Measurements from ENCODE around the gene FOXL2NB.

FOXL2NB gene

DNA sequence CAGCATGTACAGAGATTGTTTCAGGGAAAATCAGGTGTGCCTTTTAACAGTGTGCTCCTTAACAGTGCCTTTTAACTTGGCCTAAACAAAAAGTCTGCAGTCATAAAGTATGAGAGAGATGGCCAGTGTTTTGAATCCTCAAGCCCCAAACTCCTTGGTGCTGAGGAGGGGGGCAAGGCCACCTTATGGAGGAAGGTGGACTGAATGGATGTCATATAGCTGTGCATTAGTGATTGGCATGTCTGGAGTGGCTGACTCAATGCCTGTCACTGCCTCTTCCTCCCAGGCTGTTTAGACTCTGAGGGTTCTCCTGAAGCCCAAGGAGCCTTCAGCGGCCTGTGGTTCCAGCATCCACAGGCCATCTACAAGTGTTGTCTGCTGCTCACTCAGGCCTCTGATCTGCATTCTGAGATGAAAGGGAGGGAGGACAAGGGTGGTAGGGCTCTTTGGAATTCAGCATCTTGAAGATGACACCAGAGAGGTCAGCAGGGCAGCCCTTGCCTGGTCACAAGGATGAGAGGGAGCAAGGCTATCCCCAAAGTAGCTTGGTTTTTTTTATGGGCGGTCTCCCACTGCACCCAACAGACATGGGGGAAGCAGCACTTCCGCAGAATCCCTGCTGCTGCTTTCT, 1.5 kb downstream of the FOXL2NB start:
- H3K27me3 ChIP-seq (ENCODE audit: insufficient read depth, low read length), result peaks cover 90% of the 10 kb centered on the region

DNA sequence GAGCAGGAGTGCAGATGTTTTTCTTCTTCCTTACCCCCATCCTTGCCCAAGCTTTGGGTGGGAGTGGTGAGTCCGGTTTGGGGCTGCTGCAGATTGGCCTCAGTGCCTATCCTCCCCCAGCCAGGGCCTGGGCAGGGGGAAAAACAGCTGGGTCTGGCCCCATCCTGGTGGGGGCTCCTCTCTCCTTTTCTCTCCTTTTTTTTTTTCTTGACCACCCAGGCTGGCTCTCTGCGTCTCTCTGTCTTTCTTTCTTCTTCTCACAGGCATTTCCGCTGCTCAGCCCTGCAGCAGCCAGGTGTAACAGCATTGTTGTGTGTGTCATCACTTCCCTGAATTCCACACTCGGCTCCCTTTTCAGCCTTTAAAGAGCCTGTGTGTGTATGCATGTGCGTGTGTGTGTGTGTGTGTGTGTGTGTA, 2.0 kb downstream of the FOXL2NB start:
- Histone ChIP-seq H3K4me1 (ENCODE audit: control insufficient read depth, insufficient read depth, low read length, unreplicated experiment) (no peaks in the 10 kb centered on the region), H3K27ac (ENCODE audit: low read depth, low read length) (no peak overlapping the region), H3K27me3 (ENCODE audit: insufficient read depth, low read length) (peaks cover 89% of the 10 kb centered on the region), H3K36me3 (ENCODE audit: insufficient read depth, low read length) (no peaks in the 10 kb centered on the region), H2AFZ (ENCODE audit: low read length, unreplicated experiment) (no peak overlapping the region), H3K79me2 (ENCODE audit: control insufficient read depth, insufficient read depth, low read length, unreplicated experiment) (no peaks in the 10 kb centered on the region), H3K4me3 (ENCODE audit: low read depth, low read length) (no peak overlapping the region)

More for the DNA sequence above, 1.5 kb downstream of the FOXL2NB start:
- Histone ChIP-seq H3K4me3 (ENCODE audit: low read depth, low read length) (no peak overlapping the region), H3K27ac (ENCODE audit: low read depth, low read length) (no peak overlapping the region), H3K36me3 (ENCODE audit: insufficient read depth, low read length) (no peaks in the 10 kb centered on the region), H3K79me2 (ENCODE audit: control insufficient read depth, insufficient read depth, low read length, unreplicated experiment) (no peaks in the 10 kb centered on the region), H2AFZ (ENCODE audit: low read length, unreplicated experiment) (no peak overlapping the region), H3K4me1 (ENCODE audit: control insufficient read depth, insufficient read depth, low read length, unreplicated experiment) (no peaks in the 10 kb centered on the region)

DNA sequence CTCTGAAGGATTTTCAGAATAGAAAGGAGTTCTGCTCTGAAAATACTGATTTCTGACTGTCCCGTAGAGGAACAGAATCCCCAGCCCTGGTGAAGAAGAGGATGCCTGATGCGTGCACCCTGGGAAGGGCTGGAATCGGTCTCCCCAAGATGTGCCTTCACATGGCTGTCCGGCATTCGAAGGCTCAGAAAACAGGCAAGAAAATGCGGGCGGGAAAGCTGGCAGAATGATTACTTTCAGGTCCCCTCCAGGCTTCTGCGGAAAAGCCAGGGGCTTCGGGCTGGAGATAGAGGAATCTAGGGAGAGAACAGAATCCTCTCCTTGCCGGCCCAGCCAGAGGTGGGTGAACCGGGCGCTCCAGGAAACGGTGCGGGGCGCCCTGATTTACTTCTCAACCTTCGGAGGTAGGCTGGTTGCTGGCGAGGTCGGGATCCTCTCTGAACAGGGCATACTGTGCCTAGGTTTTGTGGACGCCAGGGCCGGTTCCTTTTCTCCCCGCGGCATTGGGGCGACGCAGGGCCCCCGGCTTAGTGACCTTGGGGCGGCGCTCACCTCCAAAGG, 2.5 kb downstream of the FOXL2NB start:
- H3K4me3 ChIP-seq (ENCODE audit: low read depth, low read length), result peak overlapping the region; percentile 65
- no peak overlapping the region for H2AFZ ChIP-seq (ENCODE audit: low read length, unreplicated experiment)
- H3K79me2 ChIP-seq (ENCODE audit: control insufficient read depth, insufficient read depth, low read length, unreplicated experiment), result no peaks in the 10 kb centered on the region
- H3K36me3 ChIP-seq (ENCODE audit: insufficient read depth, low read length), result no peaks in the 10 kb centered on the region
- no peak overlapping the region for H3K27ac ChIP-seq (ENCODE audit: low read depth, low read length)
- H3K4me1 ChIP-seq (ENCODE audit: control insufficient read depth, insufficient read depth, low read length, unreplicated experiment), result no peaks in the 10 kb centered on the region
- H3K27me3 ChIP-seq (ENCODE audit: insufficient read depth, low read length), result peaks cover 89% of the 10 kb centered on the region

DNA sequence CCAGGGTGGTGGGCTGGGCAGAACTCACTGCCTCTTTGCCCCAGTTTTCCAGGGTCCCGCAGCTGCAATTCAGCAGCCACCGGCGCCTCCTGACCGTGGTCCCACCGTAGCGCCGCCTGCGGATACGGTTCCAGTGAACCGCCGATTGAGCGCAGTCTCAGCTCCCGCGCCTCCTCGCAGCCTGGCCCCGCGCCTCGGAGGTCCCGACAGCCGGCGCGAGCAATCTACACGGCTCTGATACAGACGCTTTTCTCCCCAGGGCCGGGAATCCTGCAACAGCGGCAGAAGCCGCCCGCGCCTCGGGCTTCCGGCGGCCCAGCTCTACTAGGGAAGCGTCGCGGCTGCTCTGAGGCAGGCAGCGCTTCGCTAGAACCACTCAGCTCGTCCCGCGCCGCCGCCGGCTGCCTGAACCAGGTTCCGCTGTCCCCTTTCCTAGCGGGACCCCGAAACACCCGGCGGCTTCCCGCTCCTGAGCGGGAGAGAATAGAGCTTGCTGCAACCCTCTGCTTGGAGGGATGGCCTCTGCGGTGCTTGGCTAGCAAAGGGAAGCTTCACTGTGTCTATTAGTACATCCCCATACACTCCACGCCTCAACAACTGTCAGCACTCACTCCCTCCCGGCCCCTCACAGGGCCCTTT, 3.1 kb downstream of the FOXL2NB start:
- Histone ChIP-seq H3K27ac (ENCODE audit: low read depth, low read length) (no peak overlapping the region), H3K4me3 (ENCODE audit: low read depth, low read length) (peak overlapping the region; percentile 65), H3K27me3 (ENCODE audit: insufficient read depth, low read length) (peaks cover 89% of the 10 kb centered on the region), H3K36me3 (ENCODE audit: insufficient read depth, low read length) (no peaks in the 10 kb centered on the region), H2AFZ (ENCODE audit: low read length, unreplicated experiment) (no peak overlapping the region), H3K4me1 (ENCODE audit: control insufficient read depth, insufficient read depth, low read length, unreplicated experiment) (no peaks in the 10 kb centered on the region), H3K79me2 (ENCODE audit: control insufficient read depth, insufficient read depth, low read length, unreplicated experiment) (no peaks in the 10 kb centered on the region)

DNA sequence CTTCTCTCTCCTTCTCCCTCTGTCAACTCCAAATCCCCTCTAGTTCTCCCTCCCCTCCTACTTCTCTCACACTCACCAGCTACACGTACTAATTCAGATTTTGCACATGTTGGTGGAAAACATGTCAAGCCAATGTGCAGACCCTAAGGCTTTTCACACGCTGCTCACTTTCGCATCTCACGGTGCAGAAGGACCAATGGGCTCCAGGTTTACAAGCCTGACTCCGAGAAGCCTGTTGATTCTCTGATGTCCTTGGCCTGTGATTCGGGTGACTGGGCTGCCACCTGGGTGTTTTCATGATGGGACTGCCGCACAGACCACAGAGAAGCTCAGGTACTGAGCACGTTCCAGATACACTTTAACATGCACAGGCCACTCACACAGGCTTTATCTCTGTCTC, 3.7 kb downstream of the FOXL2NB start:
- Histone ChIP-seq H3K36me3 (ENCODE audit: insufficient read depth, low read length) (no peaks in the 10 kb centered on the region), H3K4me3 (ENCODE audit: low read depth, low read length) (no peak overlapping the region), H3K79me2 (ENCODE audit: control insufficient read depth, insufficient read depth, low read length, unreplicated experiment) (no peaks in the 10 kb centered on the region), H3K27ac (ENCODE audit: low read depth, low read length) (no peak overlapping the region), H3K27me3 (ENCODE audit: insufficient read depth, low read length) (peaks cover 91% of the 10 kb centered on the region), H3K4me1 (ENCODE audit: control insufficient read depth, insufficient read depth, low read length, unreplicated experiment) (no peaks in the 10 kb centered on the region), H2AFZ (ENCODE audit: low read length, unreplicated experiment) (no peak overlapping the region)

DNA sequence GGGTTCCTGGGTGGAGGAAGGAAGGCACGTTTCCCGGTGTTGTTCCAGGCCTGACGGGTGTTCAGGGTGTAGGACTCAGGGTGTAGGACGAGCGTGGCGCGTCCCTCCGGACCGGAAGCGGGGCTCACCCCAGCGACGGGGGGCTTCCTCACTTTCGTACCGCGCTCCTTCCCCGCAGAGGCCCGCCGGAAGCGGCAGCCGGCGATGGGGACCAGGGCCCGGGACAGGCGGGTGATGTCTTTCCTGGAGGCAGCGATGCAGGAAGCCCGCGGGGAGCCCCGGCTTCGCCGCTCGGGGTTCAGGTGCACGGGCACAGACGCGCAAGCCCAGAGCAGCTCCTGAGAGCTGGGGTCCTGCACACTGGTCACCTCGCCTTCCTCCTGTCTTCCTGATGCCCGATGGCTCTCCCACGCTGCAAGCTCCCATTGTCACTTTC, 13.4 kb downstream of the FOXL2NB start:
- H3K27ac ChIP-seq (ENCODE audit: low read depth, low read length), result no peak overlapping the region
- H3K79me2 ChIP-seq (ENCODE audit: control insufficient read depth, insufficient read depth, low read length, unreplicated experiment), result no peaks in the 10 kb centered on the region
- peaks cover 76% of the 10 kb centered on the region for H3K27me3 ChIP-seq (ENCODE audit: insufficient read depth, low read length)
- no peaks in the 10 kb centered on the region for H3K36me3 ChIP-seq (ENCODE audit: insufficient read depth, low read length)
- no peaks in the 10 kb centered on the region for H3K4me1 ChIP-seq (ENCODE audit: control insufficient read depth, insufficient read depth, low read length, unreplicated experiment)
- H3K4me3 ChIP-seq (ENCODE audit: low read depth, low read length), result peak overlapping the region; percentile 42
- H2AFZ ChIP-seq (ENCODE audit: low read length, unreplicated experiment), result no peak overlapping the region

DNA sequence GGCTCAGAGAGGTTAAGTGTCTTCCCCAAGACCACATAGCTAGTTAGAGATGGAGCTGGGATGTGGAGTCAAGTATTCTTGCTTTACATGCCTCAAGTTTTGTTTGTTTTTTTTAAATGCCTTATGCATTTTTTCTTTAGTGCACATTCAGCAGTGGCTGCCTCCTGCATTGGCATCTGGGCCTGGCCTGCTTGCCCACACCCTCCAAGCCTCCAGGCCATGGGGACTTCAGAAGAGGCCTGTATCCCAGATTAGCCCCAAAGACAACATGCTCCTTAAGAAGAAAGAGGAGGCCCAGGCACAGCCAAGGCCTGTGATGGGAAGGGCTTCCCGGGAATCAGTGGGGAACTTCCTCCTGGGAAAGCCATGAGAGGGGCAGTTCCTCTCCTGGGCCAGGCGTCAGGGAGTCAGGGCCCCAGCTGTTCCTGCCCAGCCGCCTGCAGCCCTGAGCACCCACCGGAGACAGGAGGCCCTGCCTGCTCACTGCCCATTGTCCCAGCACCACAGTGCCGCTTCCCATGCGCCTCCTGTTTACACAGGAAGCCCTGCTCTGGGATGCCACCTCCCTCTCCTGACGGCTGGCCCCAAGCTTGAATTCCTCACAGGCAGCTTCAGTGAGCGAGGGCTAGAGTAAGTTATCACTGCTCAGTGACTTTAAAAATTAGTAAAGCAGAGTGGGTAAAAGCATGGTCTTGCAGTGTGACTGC, 16.0 kb downstream of the FOXL2NB start:
- Histone ChIP-seq H3K79me2 (ENCODE audit: control insufficient read depth, insufficient read depth, low read length, unreplicated experiment) (no peaks in the 10 kb centered on the region), H3K4me3 (ENCODE audit: low read depth, low read length) (no peak overlapping the region), H3K36me3 (ENCODE audit: insufficient read depth, low read length) (no peaks in the 10 kb centered on the region), H3K27me3 (ENCODE audit: insufficient read depth, low read length) (peaks cover 65% of the 10 kb centered on the region), H2AFZ (ENCODE audit: low read length, unreplicated experiment) (no peak overlapping the region), H3K27ac (ENCODE audit: low read depth, low read length) (no peak overlapping the region), H3K4me1 (ENCODE audit: control insufficient read depth, insufficient read depth, low read length, unreplicated experiment) (no peaks in the 10 kb centered on the region)

DNA sequence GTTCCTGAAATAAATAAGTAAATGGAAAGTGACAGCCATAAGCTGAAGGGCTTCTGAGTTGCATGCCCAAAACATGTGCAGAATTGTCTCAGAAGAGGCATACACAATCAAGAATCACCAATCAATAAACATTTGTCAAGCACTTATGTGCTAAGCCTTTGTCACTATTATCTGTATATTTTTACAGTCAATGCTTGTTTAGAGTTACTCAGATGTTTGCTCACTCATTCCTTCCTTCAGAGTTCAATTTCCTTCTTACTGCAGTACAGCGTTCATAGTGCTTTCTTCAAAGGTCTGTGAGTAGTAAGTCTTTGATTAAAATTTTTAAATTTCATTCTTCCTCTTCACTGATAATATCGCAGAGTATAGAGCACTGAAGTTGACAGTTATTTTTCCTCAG, 17.2 kb downstream of the FOXL2NB start:
- no peak overlapping the region for H2AFZ ChIP-seq (ENCODE audit: low read length, unreplicated experiment)
- no peaks in the 10 kb centered on the region for H3K36me3 ChIP-seq (ENCODE audit: insufficient read depth, low read length)
- no peaks in the 10 kb centered on the region for H3K4me1 ChIP-seq (ENCODE audit: control insufficient read depth, insufficient read depth, low read length, unreplicated experiment)
- no peak overlapping the region for H3K4me3 ChIP-seq (ENCODE audit: low read depth, low read length)
- no peak overlapping the region for H3K27ac ChIP-seq (ENCODE audit: low read depth, low read length)
- peaks cover 60% of the 10 kb centered on the region for H3K27me3 ChIP-seq (ENCODE audit: insufficient read depth, low read length)
- H3K79me2 ChIP-seq (ENCODE audit: control insufficient read depth, insufficient read depth, low read length, unreplicated experiment), result no peaks in the 10 kb centered on the region

DNA sequence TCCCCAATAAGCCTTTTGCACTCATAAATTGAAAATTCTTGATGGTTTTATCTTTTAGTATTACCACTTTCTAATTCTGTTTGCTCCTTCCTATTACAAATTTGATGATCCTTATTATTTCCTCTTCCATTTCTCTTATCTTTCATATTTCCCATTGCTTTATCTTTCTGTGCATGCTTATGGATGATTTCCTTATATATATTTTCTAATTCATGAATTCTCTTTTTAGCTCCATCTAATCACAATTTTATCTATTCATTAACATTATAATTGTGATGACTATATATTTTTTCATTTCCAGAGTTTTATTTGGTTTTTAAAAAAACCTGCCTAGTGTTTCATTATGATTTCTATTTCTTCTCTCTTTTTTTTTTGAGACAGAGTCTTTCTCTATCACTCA, 17.9 kb downstream of the FOXL2NB start:
- Histone ChIP-seq H3K4me3 (ENCODE audit: low read depth, low read length) (no peak overlapping the region), H3K36me3 (ENCODE audit: insufficient read depth, low read length) (no peaks in the 10 kb centered on the region), H2AFZ (ENCODE audit: low read length, unreplicated experiment) (no peak overlapping the region), H3K27me3 (ENCODE audit: insufficient read depth, low read length) (peaks cover 56% of the 10 kb centered on the region), H3K4me1 (ENCODE audit: control insufficient read depth, insufficient read depth, low read length, unreplicated experiment) (no peaks in the 10 kb centered on the region), H3K27ac (ENCODE audit: low read depth, low read length) (no peak overlapping the region), H3K79me2 (ENCODE audit: control insufficient read depth, insufficient read depth, low read length, unreplicated experiment) (no peaks in the 10 kb centered on the region)

DNA sequence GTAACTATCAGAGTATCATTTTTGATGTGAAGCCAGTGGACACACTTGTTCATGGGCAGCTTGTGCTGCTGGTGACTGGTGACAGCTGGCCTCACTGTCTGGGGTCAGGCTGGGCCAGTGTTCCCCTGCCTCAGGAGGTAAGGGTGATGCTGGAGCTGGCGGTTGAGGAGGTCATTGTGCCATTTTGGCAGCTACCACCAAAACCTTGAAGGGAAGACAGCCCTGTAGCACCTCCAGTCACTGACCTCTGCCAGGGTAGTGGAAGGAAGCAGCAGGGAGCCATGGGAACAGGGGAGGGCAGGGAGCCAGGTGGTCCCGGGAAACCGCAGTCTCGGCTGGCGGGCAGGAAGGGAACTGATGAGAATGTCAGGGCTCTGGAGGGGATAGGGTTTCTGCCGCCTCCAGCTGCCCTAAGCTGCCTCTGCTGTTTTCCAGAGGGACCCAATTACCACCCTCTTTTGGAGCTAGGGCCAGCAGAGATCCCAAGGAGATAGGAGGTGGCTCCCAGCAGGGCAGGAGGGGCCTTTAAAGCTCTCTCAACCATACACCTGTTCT, 24.8 kb downstream of the FOXL2NB start:
- no peaks in the 10 kb centered on the region for H3K79me2 ChIP-seq (ENCODE audit: control insufficient read depth, insufficient read depth, low read length, unreplicated experiment)
- H3K27ac ChIP-seq (ENCODE audit: low read depth, low read length), result no peak overlapping the region

More for the DNA sequence above, 24.8 kb downstream of the FOXL2NB start:
- Histone ChIP-seq H2AFZ (ENCODE audit: low read length, unreplicated experiment) (no peak overlapping the region), H3K36me3 (ENCODE audit: insufficient read depth, low read length) (no peaks in the 10 kb centered on the region), H3K4me3 (ENCODE audit: low read depth, low read length) (no peak overlapping the region), H3K27me3 (ENCODE audit: insufficient read depth, low read length) (peaks cover 30% of the 10 kb centered on the region; the same call in 1 of the 2 replicates), H3K4me1 (ENCODE audit: control insufficient read depth, insufficient read depth, low read length, unreplicated experiment) (peaks cover 8% of the 10 kb centered on the region)

All from ACC112 (cell line).